ENCODE data around the gene C13orf42. TPM values are rescaled to one million over a fixed set of nuclear protein-coding genes. Genes with fewer than 3 reads are reported as not detected.

C13orf42 gene
- total and polyA plus RNA-seq, 8 donors = 0.14 to 0.19 (median 0.16) TPM; not detected in 5

DNA sequence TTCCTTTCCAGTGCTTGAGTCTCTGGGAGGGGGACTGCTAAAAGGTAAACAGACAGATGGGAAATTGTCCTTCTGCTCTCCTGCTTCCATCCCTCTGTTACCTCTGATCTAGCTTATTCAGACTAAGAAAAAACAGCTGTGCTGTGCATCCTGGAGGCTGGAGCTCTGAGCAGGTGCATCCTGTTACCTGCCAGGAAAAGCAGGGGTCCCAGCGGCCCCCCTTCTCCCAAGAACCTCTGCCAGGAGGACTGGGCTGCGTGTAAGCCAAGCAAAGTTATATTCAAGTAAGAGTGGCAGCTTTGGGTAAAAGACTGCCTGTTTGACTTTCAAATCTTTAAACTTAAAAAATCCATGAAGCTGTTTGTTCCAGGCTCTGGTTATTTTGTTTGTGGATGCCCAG, 75.1 kb downstream of the C13orf42 start:
- H3K36me3 ChIP-seq = no peaks in the 10 kb centered on the region
- H3K27ac ChIP-seq = no peak overlapping the region
- H3K4me3 ChIP-seq = no peak overlapping the region
- H3K9me3 ChIP-seq = no peaks in the 10 kb centered on the region
- ATAC-seq (no peak), DNase-seq (no peak)
- H3K27me3 ChIP-seq = no peaks in the 10 kb centered on the region
- intact Hi-C loops (cut with DNase I) = no loop called here
- no peaks in the 10 kb centered on the region for H3K4me1 ChIP-seq
- no peak for TF ChIP-seq CTCF (IDR thresholded peaks at IDR 0.05)

DNA sequence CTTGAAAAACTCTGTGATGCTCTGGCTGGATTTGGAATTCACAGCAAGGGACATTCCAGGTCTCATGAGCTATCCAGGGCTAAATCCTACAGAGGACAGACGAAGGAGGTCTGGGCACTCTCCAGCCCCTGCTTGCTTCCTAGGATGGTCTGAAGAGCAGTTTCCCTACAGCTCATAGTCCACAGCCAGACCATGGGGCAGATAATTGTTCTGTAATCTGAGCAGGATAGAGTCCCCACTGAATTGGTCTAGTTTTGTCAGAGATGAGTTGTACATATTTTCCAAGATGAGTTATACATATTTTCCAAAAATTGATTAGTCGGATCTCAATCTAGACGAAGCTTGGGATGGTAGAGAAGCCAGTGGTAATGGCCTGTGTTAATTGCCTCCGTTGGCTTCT, 75.6 kb downstream of the C13orf42 start:
- DNase-seq (no peak), ATAC-seq (no peak)
- no peaks in the 10 kb centered on the region for H3K27me3 ChIP-seq
- H3K36me3 ChIP-seq = no peaks in the 10 kb centered on the region
- H3K4me1 ChIP-seq = no peaks in the 10 kb centered on the region
- no peak overlapping the region for H3K27ac ChIP-seq
- TF ChIP-seq CTCF (IDR thresholded peaks at IDR 0.05) = no peak
- H3K9me3 ChIP-seq = no peaks in the 10 kb centered on the region
- H3K4me3 ChIP-seq = no peak overlapping the region
- intact Hi-C loops (cut with DNase I) = no loop called here

GRCh38 chr13:51034906-51035305, 76.2 kb downstream of the C13orf42 start:
- Histone ChIP-seq H3K27ac (no peak overlapping the region), H3K4me3 (no peak overlapping the region), H3K36me3 (no peaks in the 10 kb centered on the region), H3K27me3 (no peaks in the 10 kb centered on the region), H3K4me1 (no peaks in the 10 kb centered on the region), H3K9me3 (no peaks in the 10 kb centered on the region)
- DNase-seq = no peak
- intact Hi-C loops (cut with DNase I) = no loop called here
- TF ChIP-seq CTCF (IDR thresholded peaks at IDR 0.05) = no peak
- ATAC-seq = no peak

- DNase-seq = no peak
- Histone ChIP-seq H3K9me3 (no peaks in the 10 kb centered on the region), H3K4me3 (no peak overlapping the region), H3K4me1 (no peaks in the 10 kb centered on the region), H3K36me3 (no peaks in the 10 kb centered on the region), H3K27me3 (no peaks in the 10 kb centered on the region), H3K27ac (no peak overlapping the region)
- intact Hi-C loops (cut with DNase I) = no loop called here
- TF ChIP-seq CTCF (IDR thresholded peaks at IDR 0.05) = no peak
- ATAC-seq = no peak
Measured at GRCh38 chr13:51033421-51034185, 77.5 kb downstream of the C13orf42 start.

DNA sequence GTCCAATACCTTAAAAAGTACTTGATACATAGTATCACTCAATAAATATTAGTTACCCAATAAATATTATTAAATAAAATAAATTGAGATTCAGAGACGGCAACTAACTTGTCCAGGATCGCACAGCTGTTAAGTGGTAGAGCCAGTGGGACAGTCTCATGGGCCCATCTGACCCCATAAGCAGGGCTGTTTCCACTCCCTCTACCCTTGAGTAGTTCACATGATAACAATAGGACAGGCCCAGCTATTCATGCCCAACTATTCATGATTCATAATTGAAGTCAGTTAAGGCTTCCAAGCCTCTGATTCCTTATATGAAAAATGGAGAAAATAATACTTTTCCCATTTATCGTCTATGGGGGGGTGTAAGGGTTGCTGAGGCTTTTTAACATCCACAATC, 78.2 kb downstream of the C13orf42 start:
- ATAC-seq (no peak), DNase-seq (no peak)
- H3K27me3 ChIP-seq = no peaks in the 10 kb centered on the region
- H3K4me1 ChIP-seq = no peaks in the 10 kb centered on the region
- no peak for TF ChIP-seq CTCF (IDR thresholded peaks at IDR 0.05)
- intact Hi-C loops (cut with DNase I) = no loop called here
- no peak overlapping the region for H3K27ac ChIP-seq
- no peak overlapping the region for H3K4me3 ChIP-seq
- H3K9me3 ChIP-seq = no peaks in the 10 kb centered on the region
- no peaks in the 10 kb centered on the region for H3K36me3 ChIP-seq

Other genes with a start within 250 kb of the C13orf42 start
- 10 to 100 TPM; 39.6 to 49.8 TPM for gene RNASEH2B, start 201.5 kb downstream of the C13orf42 start, total RNA-seq
- 10 to 100 TPM; 61.3 to 73.3 (median 67.0) TPM for gene RNASEH2B, start 201.5 kb downstream of the C13orf42 start, polyA plus RNA-seq (ENCODE audit: insufficient read length in 6 of 6)
- gene FAM124A, start 111.1 kb upstream of the C13orf42 start, total RNA-seq = 1 to 10 TPM; 2.4 to 4.1 TPM
- gene FAM124A, start 111.1 kb upstream of the C13orf42 start, polyA plus RNA-seq (ENCODE audit: insufficient read length in 6 of 6) = 1 to 10 TPM; 4.7 to 9.3 (median 5.9) TPM
- gene SERPINE3, start 228.4 kb upstream of the C13orf42 start, total RNA-seq = not detected
- 1 to 10 TPM in 3 of 6 donors, under 1 TPM in 3; 0.52 to 1.2 (median 0.95) TPM for gene SERPINE3, start 228.4 kb upstream of the C13orf42 start, polyA plus RNA-seq (ENCODE audit: insufficient read length in 6 of 6)

All from left lung (tissue), 10 donors.